Pulmonary artery endothelial cell (primary cell): ENCODE results near the gene TSFM. TPM values are rescaled to one million over a fixed set of nuclear protein-coding genes. Genes with fewer than 3 reads are reported as not detected.
"Not testable (repeated sequence)": the region's sequence is repeated elsewhere in the genome, so short reads cannot be mapped to it uniquely, and the experiment has no call there.

Source experiments
- DNase-seq: peaks from one replicate; pipeline ENCODE4 v3.0.0-alpha.2; 2011; ENCODE audit warnings: low read depth, low spot score
- total RNA-seq: library from RNA; depleted of rRNA; stranded (reverse); fragments of >200 nt; gene quantifications from 2 replicates; pipeline ENCODE4 v1.2.3, GENCODE V29; 2014

Gene TSFM
- total RNA-seq, 1 donor from 2014 or later = 26.0 TPM

DNA sequence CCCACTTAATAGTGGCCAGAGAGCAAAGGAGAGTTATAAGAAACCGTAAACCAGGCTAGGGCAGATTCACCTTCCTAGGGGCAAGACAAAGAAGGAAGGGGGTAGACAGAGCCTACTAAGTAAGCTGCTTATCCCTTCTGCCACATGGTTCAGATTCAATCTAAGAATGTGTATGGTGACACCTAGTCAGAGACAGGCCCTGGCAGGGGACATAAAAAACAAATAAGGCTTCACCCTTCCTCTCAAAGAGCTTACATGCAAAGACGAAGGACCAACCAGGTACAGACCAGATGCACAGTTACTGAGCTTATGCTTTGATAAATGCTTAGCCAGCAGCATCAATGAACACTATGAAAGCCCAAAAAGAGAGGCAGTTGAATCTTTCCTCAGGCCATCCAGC lies 20.1 kb upstream of the TSFM start:
- no peak for DNase-seq

- no peak for DNase-seq
These were observed 18.5 kb upstream of the TSFM start for GRCh38 chr12:57763881-57764661.

DNA sequence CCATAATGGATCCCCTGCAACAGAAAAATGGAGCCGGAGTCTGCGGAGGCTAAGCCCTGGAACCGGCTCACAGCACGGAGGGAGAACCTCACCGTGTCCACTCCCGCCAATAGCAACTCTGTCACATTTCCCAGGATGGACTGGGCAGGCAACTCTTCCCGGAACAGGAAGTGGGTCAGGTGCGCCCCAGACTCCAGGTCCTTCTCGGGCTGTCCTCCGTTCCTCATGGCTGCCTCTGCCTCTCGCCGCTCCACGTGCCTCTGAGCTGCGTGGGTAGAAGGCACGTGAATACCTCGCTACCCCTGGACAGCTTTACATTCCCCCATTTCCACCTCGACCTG lies 18.0 kb upstream of the TSFM start:
- DNase-seq = no peak

GRCh38 chr12:57765003-57765697 lies 17.4 kb upstream of the TSFM start:
- DNase-seq = no peak

DNA sequence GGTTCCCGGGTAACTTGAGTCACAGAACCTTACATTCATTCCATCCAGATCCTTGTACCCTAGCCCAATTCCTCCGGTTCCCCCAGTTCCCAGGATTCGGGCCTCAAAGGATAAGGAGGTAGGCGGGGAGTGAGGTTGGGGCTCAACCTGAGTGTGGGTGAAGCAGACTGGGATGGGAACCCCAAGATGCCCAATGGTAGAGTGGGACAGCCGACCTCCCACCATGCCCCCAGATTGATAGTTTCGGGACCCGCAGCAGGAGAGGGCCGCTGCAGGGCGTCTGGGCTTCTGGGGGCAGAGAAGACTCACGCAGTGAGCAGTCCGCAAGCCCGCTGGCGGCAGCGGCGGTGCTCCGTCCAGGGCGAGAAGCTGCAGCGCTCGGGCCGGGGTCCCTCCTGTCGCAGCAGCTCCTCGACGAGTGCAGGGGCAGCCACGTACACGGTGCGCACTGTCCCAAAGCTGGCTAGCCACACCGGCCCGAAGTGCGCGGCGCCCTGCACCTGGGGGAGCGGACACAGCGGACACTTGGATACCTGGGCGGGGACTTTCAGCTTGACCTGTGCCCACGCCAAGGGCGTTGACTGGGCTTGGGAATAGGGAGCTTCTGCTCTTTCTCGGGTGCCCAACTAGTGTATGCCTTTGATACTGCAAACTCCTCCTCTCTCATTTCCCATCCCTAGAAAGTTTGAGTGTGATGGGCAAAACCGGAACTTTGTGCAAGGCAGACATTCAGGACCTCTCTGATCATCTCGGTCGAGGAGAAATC lies 16.7 kb upstream of the TSFM start:
- no peak for DNase-seq

GRCh38 chr12:57766464-57767304 lies 15.9 kb upstream of the TSFM start, which contains the start of gene CYP27B1:
Gene CYP27B1 (minus strand): TSS chr12:57767078. CDS start chr12:57767041, 37 bp downstream.
- DNase-seq = no peak

- DNase-seq = no peak
These were observed 15.3 kb upstream of the TSFM start for GRCh38 chr12:57767305-57767698.

GRCh38 chr12:57767876-57768275 lies 14.7 kb upstream of the TSFM start:
- DNase-seq = no peak

DNA sequence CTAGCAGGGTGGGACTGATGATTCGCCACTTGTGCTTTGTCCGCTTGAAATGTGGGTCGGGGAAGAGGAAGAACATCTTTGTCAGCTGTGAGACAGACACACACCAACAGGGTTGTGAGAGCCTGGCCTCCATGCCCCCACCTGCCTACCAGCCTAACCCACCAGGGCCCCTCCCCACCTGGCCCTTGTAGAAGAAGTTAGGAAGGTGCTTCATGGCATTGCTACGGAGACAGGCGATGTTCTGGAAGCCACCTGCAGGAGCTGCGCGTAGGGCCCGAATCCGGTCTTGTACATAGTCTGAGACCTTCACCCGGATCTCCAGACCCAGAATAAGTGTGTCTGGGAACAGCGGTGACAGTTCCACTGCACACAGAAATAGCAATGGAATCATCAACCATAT lies 13.0 kb upstream of the TSFM start:
- no peak for DNase-seq

- no peak for DNase-seq
These were observed 11.9 kb upstream of the TSFM start for GRCh38 chr12:57770734-57771133.

- peak; percentile 58 for DNase-seq
These were observed 11.2 kb upstream of the TSFM start for GRCh38 chr12:57771236-57771872.

DNA sequence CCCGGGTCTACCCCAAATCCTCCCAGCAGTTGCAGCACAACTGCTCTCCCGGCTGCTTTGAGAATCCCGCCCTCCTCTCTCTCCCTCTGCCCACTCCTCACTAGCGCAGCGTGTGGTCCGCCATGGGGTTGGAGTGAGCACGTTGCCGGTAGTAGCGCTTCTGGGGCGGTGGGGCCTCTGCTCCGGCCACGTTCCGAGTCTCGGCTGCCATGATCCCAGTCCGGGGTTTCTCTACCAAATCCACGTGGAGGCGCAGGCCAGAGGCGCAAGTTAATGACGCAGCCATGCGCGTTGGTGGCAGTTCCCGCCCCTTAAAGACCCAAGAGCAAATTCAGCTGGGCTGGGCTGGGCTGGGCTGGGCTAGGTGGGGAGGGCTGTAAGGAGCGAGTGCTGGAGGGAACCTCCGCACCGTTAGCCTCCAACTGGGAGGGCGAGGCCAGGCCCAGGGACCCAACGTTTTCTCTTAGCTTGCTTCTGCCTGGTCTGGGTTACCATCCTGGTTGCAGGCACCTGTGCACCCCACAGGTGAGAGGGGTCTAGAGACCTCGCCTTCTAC lies 10.6 kb upstream of the TSFM start, which contains the start of gene METTL1:
Gene METTL1 (minus strand): TSS at position 233 of the 556 bp plus-strand sequence. CDS start 22 bp downstream, at position 211.
- peak; percentile 89 for DNase-seq

DNA sequence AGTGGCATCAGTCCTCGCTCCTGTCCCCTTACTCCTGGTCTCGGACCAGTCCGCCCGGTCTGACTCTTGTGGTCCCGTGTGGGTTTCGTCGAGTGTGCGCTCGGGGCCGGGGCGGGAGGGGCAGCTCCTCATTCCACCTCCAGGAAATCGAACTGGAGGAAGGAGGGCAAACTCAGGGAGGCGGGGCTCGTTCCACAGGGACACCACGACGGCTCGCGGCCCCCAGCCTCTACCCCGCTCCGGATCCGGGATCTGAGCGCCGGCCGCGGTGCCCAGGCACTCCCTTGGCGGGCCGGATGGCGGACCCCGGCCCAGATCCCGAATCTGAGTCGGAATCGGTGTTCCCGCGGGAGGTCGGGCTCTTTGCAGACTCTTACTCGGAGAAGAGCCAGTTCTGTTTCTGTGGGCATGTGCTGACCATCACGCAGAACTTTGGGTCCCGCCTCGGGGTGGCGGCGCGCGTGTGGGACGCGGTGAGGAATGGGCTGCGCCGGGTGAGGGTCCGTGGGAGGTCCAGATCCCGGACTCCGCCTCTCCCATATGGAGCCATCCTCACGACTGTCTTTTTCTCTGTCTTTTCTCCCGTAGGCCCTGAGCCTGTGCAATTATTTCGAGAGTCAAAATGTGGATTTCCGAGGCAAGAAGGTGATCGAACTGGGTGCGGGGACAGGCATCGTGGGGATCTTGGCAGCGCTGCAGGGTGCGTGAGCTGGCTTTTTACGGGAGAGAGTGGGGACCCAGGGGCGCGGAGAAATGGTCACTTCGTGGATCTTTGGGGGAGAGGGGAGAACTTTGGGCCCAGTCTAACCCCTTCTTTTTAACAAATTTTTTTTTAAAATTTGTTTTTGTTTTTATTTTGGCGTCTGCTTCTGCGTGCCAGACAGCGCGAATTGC lies 9.9 kb upstream of the TSFM start, which contains the start of gene EEF1AKMT3:
Gene EEF1AKMT3 (plus strand): TSS at position 186 of the 894 bp plus-strand sequence. CDS start 111 bp downstream, at position 297.
- DNase-seq = no peak

- DNase-seq = not testable (repeated sequence)
These were observed 8.0 kb upstream of the TSFM start for GRCh38 chr12:57774634-57775033.

GRCh38 chr12:57775044-57775443 lies 7.5 kb upstream of the TSFM start:
- no peak for DNase-seq

GRCh38 chr12:57775563-57776246 lies 6.9 kb upstream of the TSFM start:
- DNase-seq = no peak

DNA sequence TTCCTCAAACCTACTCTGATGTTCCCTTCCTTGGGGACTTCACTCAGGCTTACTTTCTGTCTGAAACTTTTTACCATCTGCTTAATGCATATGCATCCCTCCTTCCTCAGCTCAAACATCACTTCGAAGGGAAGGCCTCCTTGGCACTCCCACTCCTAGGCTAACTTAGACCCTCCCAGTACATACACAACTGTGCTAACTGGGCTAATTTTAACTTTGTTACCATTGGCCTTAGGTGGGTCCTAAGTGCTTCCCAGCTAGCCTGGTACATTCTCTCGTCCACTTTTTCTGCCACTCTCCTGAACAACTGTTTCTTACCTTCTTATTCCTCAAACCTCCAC lies 6.4 kb upstream of the TSFM start:
- no peak for DNase-seq

DNA sequence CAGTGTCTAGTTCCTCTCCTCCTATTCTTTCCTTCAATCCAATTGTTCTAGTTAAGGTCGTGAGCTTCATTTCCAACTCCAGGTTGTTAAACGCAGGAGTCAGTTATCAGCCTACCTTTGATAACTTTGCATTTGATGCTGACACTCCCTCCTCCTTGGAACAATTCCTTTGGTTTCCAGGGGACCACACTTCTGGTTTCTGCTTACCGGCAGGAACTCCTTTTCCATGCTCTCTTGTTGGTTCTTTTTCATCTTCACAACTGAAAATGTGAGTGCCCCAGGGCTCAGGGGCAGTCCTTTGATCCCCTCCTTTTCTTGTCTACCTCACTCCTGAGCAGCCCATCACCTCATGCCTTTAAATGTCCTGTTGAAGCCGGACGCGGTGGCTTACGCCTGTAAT lies 5.2 kb upstream of the TSFM start:
- DNase-seq = no peak

GRCh38 chr12:57777911-57778310 lies 4.7 kb upstream of the TSFM start:
- no peak for DNase-seq
